ENCODE results near the gene APBB1IP.

Gene APBB1IP

GRCh38 chr10:26507441-26507840 is 69.3 kb downstream of the APBB1IP start:
- Histone ChIP-seq H3K23ac (ENCODE audit: low read depth, low read length, poor library complexity) (no peak overlapping the region), H3K27me3 (ENCODE audit: control insufficient read depth in 3 of 3, insufficient read depth in 3 of 3, low read depth in 1 of 3, low read length in 3 of 3) (no peaks in the 10 kb centered on the region), H2AK5ac (ENCODE audit: low read depth, low read length) (no peak overlapping the region), H3K4me1 (ENCODE audit: control insufficient read depth in 2 of 2, insufficient read depth in 1 of 2, low read depth in 1 of 2, low read length in 2 of 2) (no peaks in the 10 kb centered on the region), H3K14ac (ENCODE audit: low read length) (no peak overlapping the region), H4K91ac (ENCODE audit: low read depth, low read length, poor library complexity) (no peak overlapping the region), H3K4me2 (ENCODE audit: insufficient read depth, low read length, poor library complexity, severe bottlenecking) (no peak overlapping the region), H3K9me3 (replicated peaks in 1 of 2; ENCODE audit: control insufficient read depth in 2 of 2, insufficient read depth in 1 of 2, low read depth in 1 of 2, low read length in 2 of 2) (no peaks in the 10 kb centered on the region), H3K36me3 (replicated peaks in 1 of 2; ENCODE audit: control insufficient read depth in 2 of 2, insufficient read depth in 2 of 2, low read length in 2 of 2) (no peaks in the 10 kb centered on the region), H2BK15ac (ENCODE audit: low read length) (no peak overlapping the region), H2BK12ac (ENCODE audit: low read length) (no peak overlapping the region), H3K18ac (ENCODE audit: low read length) (no peak overlapping the region), H3K9ac (ENCODE audit: low read depth, low read length, poor library complexity) (no peak overlapping the region), H3K27ac (replicated peaks; ENCODE audit: low read length) (no peak overlapping the region), H3K4ac (ENCODE audit: low read length) (no peak overlapping the region), H2BK120ac (ENCODE audit: low read depth, low read length) (no peak overlapping the region), H3K79me1 (ENCODE audit: low read depth, low read length) (no peaks in the 10 kb centered on the region), H3K4me3 (ENCODE audit: low read length in 2 of 2) (no peak overlapping the region), H2BK5ac (ENCODE audit: low read length) (no peak overlapping the region), H2AFZ (ENCODE audit: low read length) (no peak overlapping the region), H4K8ac (ENCODE audit: low read depth, low read length) (no peak overlapping the region)
- DNase-seq (ENCODE audit: low spot score), result no peak

GRCh38 chr10:26508016-26508415 is 69.9 kb downstream of the APBB1IP start:
- H2BK12ac ChIP-seq (ENCODE audit: low read length), result no peak overlapping the region
- no peak for DNase-seq (ENCODE audit: low spot score)
- H4K8ac ChIP-seq (ENCODE audit: low read depth, low read length), result no peak overlapping the region
- H3K27ac ChIP-seq (replicated peaks; ENCODE audit: low read length), result no peak overlapping the region
- H3K9me3 ChIP-seq (replicated peaks in 1 of 2; ENCODE audit: control insufficient read depth in 2 of 2, insufficient read depth in 1 of 2, low read depth in 1 of 2, low read length in 2 of 2), result peaks cover 0 to 2% of the 10 kb centered on the region in 2 donors
- H3K27me3 ChIP-seq (ENCODE audit: control insufficient read depth in 3 of 3, insufficient read depth in 3 of 3, low read depth in 1 of 3, low read length in 3 of 3), result no peaks in the 10 kb centered on the region
- H2BK5ac ChIP-seq (ENCODE audit: low read length), result no peak overlapping the region
- no peak overlapping the region for H3K9ac ChIP-seq (ENCODE audit: low read depth, low read length, poor library complexity)
- H2AFZ ChIP-seq (ENCODE audit: low read length), result no peak overlapping the region
- H3K14ac ChIP-seq (ENCODE audit: low read length), result no peak overlapping the region
- H2AK5ac ChIP-seq (ENCODE audit: low read depth, low read length), result no peak overlapping the region
- no peak overlapping the region for H3K18ac ChIP-seq (ENCODE audit: low read length)
- H2BK120ac ChIP-seq (ENCODE audit: low read depth, low read length), result no peak overlapping the region
- no peak overlapping the region for H3K4ac ChIP-seq (ENCODE audit: low read length)
- H2BK15ac ChIP-seq (ENCODE audit: low read length), result no peak overlapping the region
- no peak overlapping the region for H3K4me3 ChIP-seq (ENCODE audit: low read length in 2 of 2)
- no peak overlapping the region for H3K4me2 ChIP-seq (ENCODE audit: insufficient read depth, low read length, poor library complexity, severe bottlenecking)
- no peaks in the 10 kb centered on the region for H3K79me1 ChIP-seq (ENCODE audit: low read depth, low read length)
- no peaks in the 10 kb centered on the region for H3K36me3 ChIP-seq (replicated peaks in 1 of 2; ENCODE audit: control insufficient read depth in 2 of 2, insufficient read depth in 2 of 2, low read length in 2 of 2)
- no peak overlapping the region for H3K23ac ChIP-seq (ENCODE audit: low read depth, low read length, poor library complexity)
- WGBS, 2 donors (ENCODE audit: extremely low coverage in 2 of 2, insufficient read length in 2 of 2, insufficient replicate concordance in 1 of 2), result no CpG with 5 or more reads among the region's 4 CpGs
- no peak overlapping the region for H4K91ac ChIP-seq (ENCODE audit: low read depth, low read length, poor library complexity)
- no peaks in the 10 kb centered on the region for H3K4me1 ChIP-seq (ENCODE audit: control insufficient read depth in 2 of 2, insufficient read depth in 1 of 2, low read depth in 1 of 2, low read length in 2 of 2)

GRCh38 chr10:26509307-26509706 is 71.2 kb downstream of the APBB1IP start:
- no peak overlapping the region for H3K14ac ChIP-seq (ENCODE audit: low read length)
- no peak overlapping the region for H3K4me3 ChIP-seq (ENCODE audit: low read length in 2 of 2)
- no peak overlapping the region for H3K4me2 ChIP-seq (ENCODE audit: insufficient read depth, low read length, poor library complexity, severe bottlenecking)
- no peak overlapping the region for H3K18ac ChIP-seq (ENCODE audit: low read length)
- H2BK120ac ChIP-seq (ENCODE audit: low read depth, low read length), result no peak overlapping the region
- no peak overlapping the region for H2AK5ac ChIP-seq (ENCODE audit: low read depth, low read length)
- no peak overlapping the region for H3K4ac ChIP-seq (ENCODE audit: low read length)
- H2BK12ac ChIP-seq (ENCODE audit: low read length), result no peak overlapping the region
- no peaks in the 10 kb centered on the region for H3K79me1 ChIP-seq (ENCODE audit: low read depth, low read length)
- H3K9me3 ChIP-seq (replicated peaks in 1 of 2; ENCODE audit: control insufficient read depth in 2 of 2, insufficient read depth in 1 of 2, low read depth in 1 of 2, low read length in 2 of 2), result peaks cover 0 to 3% of the 10 kb centered on the region in 2 donors
- no peak overlapping the region for H3K9ac ChIP-seq (ENCODE audit: low read depth, low read length, poor library complexity)
- H3K27me3 ChIP-seq (ENCODE audit: control insufficient read depth in 3 of 3, insufficient read depth in 3 of 3, low read depth in 1 of 3, low read length in 3 of 3), result no peaks in the 10 kb centered on the region
- WGBS, 2 donors (ENCODE audit: extremely low coverage in 2 of 2, insufficient read length in 2 of 2, insufficient replicate concordance in 1 of 2), result no CpG with 5 or more reads among the region's 1 CpG
- no peak overlapping the region for H2AFZ ChIP-seq (ENCODE audit: low read length)
- no peaks in the 10 kb centered on the region for H3K36me3 ChIP-seq (replicated peaks in 1 of 2; ENCODE audit: control insufficient read depth in 2 of 2, insufficient read depth in 2 of 2, low read length in 2 of 2)
- no peak overlapping the region for H2BK5ac ChIP-seq (ENCODE audit: low read length)
- H2BK15ac ChIP-seq (ENCODE audit: low read length), result no peak overlapping the region
- H3K23ac ChIP-seq (ENCODE audit: low read depth, low read length, poor library complexity), result no peak overlapping the region
- no peak overlapping the region for H4K91ac ChIP-seq (ENCODE audit: low read depth, low read length, poor library complexity)
- no peak overlapping the region for H3K27ac ChIP-seq (replicated peaks; ENCODE audit: low read length)
- H4K8ac ChIP-seq (ENCODE audit: low read depth, low read length), result no peak overlapping the region
- no peaks in the 10 kb centered on the region for H3K4me1 ChIP-seq (ENCODE audit: control insufficient read depth in 2 of 2, insufficient read depth in 1 of 2, low read depth in 1 of 2, low read length in 2 of 2)
- DNase-seq (ENCODE audit: low spot score), result no peak

GRCh38 chr10:26513101-26513500 is 75.0 kb downstream of the APBB1IP start:
- no peak overlapping the region for H3K4me2 ChIP-seq (ENCODE audit: insufficient read depth, low read length, poor library complexity, severe bottlenecking)
- no CpG with 5 or more reads among the region's 1 CpG for WGBS, 2 donors (ENCODE audit: extremely low coverage in 2 of 2, insufficient read length in 2 of 2, insufficient replicate concordance in 1 of 2)
- DNase-seq (ENCODE audit: low spot score), result no peak
- H3K23ac ChIP-seq (ENCODE audit: low read depth, low read length, poor library complexity), result no peak overlapping the region
- H3K4me3 ChIP-seq (ENCODE audit: low read length in 2 of 2), result no peak overlapping the region
- H3K36me3 ChIP-seq (replicated peaks in 1 of 2; ENCODE audit: control insufficient read depth in 2 of 2, insufficient read depth in 2 of 2, low read length in 2 of 2), result no peaks in the 10 kb centered on the region
- H3K27me3 ChIP-seq (ENCODE audit: control insufficient read depth in 3 of 3, insufficient read depth in 3 of 3, low read depth in 1 of 3, low read length in 3 of 3), result no peaks in the 10 kb centered on the region
- H3K14ac ChIP-seq (ENCODE audit: low read length), result no peak overlapping the region
- no peak overlapping the region for H3K9ac ChIP-seq (ENCODE audit: low read depth, low read length, poor library complexity)
- H3K4ac ChIP-seq (ENCODE audit: low read length), result no peak overlapping the region
- H2BK120ac ChIP-seq (ENCODE audit: low read depth, low read length), result no peak overlapping the region
- H3K18ac ChIP-seq (ENCODE audit: low read length), result no peak overlapping the region
- H4K91ac ChIP-seq (ENCODE audit: low read depth, low read length, poor library complexity), result no peak overlapping the region
- H3K4me1 ChIP-seq (ENCODE audit: control insufficient read depth in 2 of 2, insufficient read depth in 1 of 2, low read depth in 1 of 2, low read length in 2 of 2), result peaks cover 0 to 5% of the 10 kb centered on the region in 2 donors
- H3K79me1 ChIP-seq (ENCODE audit: low read depth, low read length), result no peaks in the 10 kb centered on the region
- H2AK5ac ChIP-seq (ENCODE audit: low read depth, low read length), result no peak overlapping the region
- no peak overlapping the region for H2AFZ ChIP-seq (ENCODE audit: low read length)
- no peak overlapping the region for H3K27ac ChIP-seq (replicated peaks; ENCODE audit: low read length)
- no peak overlapping the region for H2BK15ac ChIP-seq (ENCODE audit: low read length)
- H2BK5ac ChIP-seq (ENCODE audit: low read length), result no peak overlapping the region
- H3K9me3 ChIP-seq (replicated peaks in 1 of 2; ENCODE audit: control insufficient read depth in 2 of 2, insufficient read depth in 1 of 2, low read depth in 1 of 2, low read length in 2 of 2), result peaks cover 0 to 3% of the 10 kb centered on the region in 2 donors
- no peak overlapping the region for H4K8ac ChIP-seq (ENCODE audit: low read depth, low read length)
- no peak overlapping the region for H2BK12ac ChIP-seq (ENCODE audit: low read length)
